Ascending aorta (tissue), 2 donors: ENCODE measurements around the gene TRAPPC2. TPM values are rescaled to one million over a fixed set of nuclear protein-coding genes. Genes with fewer than 3 reads are reported as not detected.
"Not testable (repeated sequence)": the region's sequence is repeated elsewhere in the genome, so short reads cannot be mapped to it uniquely, and the experiment has no call there.

ENCODE experiments used
- DNase-seq, 2 donors: peaks; one replicate each; pipeline ENCODE4 v3.0.0-alpha.2; 2019; ENCODE audit warnings: low spot score in 2 of 2
- H3K27ac ChIP-seq, 2 donors: fragments of 200-600 bp; sonication (generic); one replicate each; pipeline ENCODE4 v1.5.1; 2016 to 2017; ENCODE audit warnings: mild to moderate bottlenecking in 1 of 2
- H3K27me3 ChIP-seq: fragments of 200-600 bp; sonication (generic); one replicate; pipeline ENCODE4 v1.5.1; 2017
- H3K36me3 ChIP-seq, 2 donors: fragments of 200-600 bp; sonication (generic); one replicate each; pipeline ENCODE4 v1.5.1; 2016
- H3K4me1 ChIP-seq, 2 donors: fragments of 200-600 bp; sonication (generic); one replicate each; pipeline ENCODE4 v1.5.1; 2016 to 2017; ENCODE audit warnings: mild to moderate bottlenecking in 1 of 2
- H3K4me3 ChIP-seq, 2 donors: fragments of 200-600 bp; sonication (generic); one replicate each; pipeline ENCODE4 v1.5.1; 2016 to 2017; ENCODE audit warnings: mild to moderate bottlenecking in 1 of 2
- H3K9me3 ChIP-seq, 2 donors: fragments of 200-600 bp; sonication (generic); one replicate each; pipeline ENCODE4 v1.5.1; 2016
- CTCF ChIP-seq, 3 experiments: fragments of 200-600 bp in 2 of 3; fragments of 450-650 bp in 1 of 3; sonication (generic) in 2 of 3; IDR thresholded peaks; one replicate each; pipeline ENCODE4 v1.5.1; 2016 to 2019; ENCODE audit warnings: antibody characterized with exemption in 3 of 3, mild to moderate bottlenecking in 1 of 3, moderate library complexity in 1 of 3
- intact Hi-C: fragments of 100-400 bp; cut with DNase I; formaldehyde crosslinking; loops from one replicate; pipeline ENCODE4 v1.15.1; 2023
- total RNA-seq: library from RNA; depleted of rRNA; stranded (reverse); fragments of >200 nt; gene quantifications from one replicate; pipeline ENCODE4 v1.1.0, GENCODE V29; 2016

Gene TRAPPC2
- total RNA-seq, 1 donor from 2014 or later: 8.0 TPM

- Histone ChIP-seq H3K9me3 (no peaks in the 10 kb centered on the region), H3K27me3 (no peaks in the 10 kb centered on the region), H3K4me3 (peak overlapping the region in 1 of 2 donors; percentile 80), H3K4me1 (peaks cover 0 to 6% of the 10 kb centered on the region in 2 donors), H3K36me3 (peaks cover 0 to 3% of the 10 kb centered on the region in 2 donors), H3K27ac (peak overlapping the region; percentile 38 to 84)
- TF ChIP-seq CTCF (IDR thresholded peaks at IDR 0.05): no peak
- intact Hi-C loops: loop anchor here (5.0 kb wide), 1 partner anchor 760 kb away; no protein-coding TSS in a partner anchor
- DNase-seq: no peak
Observed at GRCh38 chrX:13732246-13733067, 2.0 kb downstream of the TRAPPC2 start.

- not testable (repeated sequence) for H3K27me3 ChIP-seq, H3K9me3 ChIP-seq, DNase-seq, H3K4me3 ChIP-seq, H3K36me3 ChIP-seq, H3K27ac ChIP-seq, H3K4me1 ChIP-seq
- intact Hi-C loops: loop anchor here (5.0 kb wide), 1 partner anchor 758 kb away; no protein-coding TSS in a partner anchor
Observed at GRCh38 chrX:13730523-13730922, 3.9 kb downstream of the TRAPPC2 start.

- H3K4me1 ChIP-seq, H3K27ac ChIP-seq, intact Hi-C loops, DNase-seq, H3K4me3 ChIP-seq, H3K27me3 ChIP-seq, H3K9me3 ChIP-seq, H3K36me3 ChIP-seq: not testable (repeated sequence)
Observed at GRCh38 chrX:13726583-13726982, 7.8 kb downstream of the TRAPPC2 start.

GRCh38 chrX:13724878-13725277 is 9.5 kb downstream of the TRAPPC2 start:
- H3K36me3 ChIP-seq, H3K27ac ChIP-seq, H3K9me3 ChIP-seq, H3K4me1 ChIP-seq, DNase-seq, intact Hi-C loops, H3K27me3 ChIP-seq, H3K4me3 ChIP-seq: not testable (repeated sequence)

GRCh38 chrX:13721819-13722519 is 12.5 kb downstream of the TRAPPC2 start:
- Histone ChIP-seq H3K4me1 (no peaks in the 10 kb centered on the region), H3K27me3 (no peaks in the 10 kb centered on the region), H3K9me3 (no peaks in the 10 kb centered on the region), H3K4me3 (no peak overlapping the region), H3K27ac (no peak overlapping the region), H3K36me3 (peaks cover 0 to 13% of the 10 kb centered on the region in 2 donors)
- TF ChIP-seq CTCF (IDR thresholded peaks at IDR 0.05): no peak
- no peak for DNase-seq
- intact Hi-C loops: no loop called here

- peaks cover 0 to 13% of the 10 kb centered on the region in 2 donors for H3K36me3 ChIP-seq
- no peak overlapping the region for H3K27ac ChIP-seq
- H3K4me1 ChIP-seq: no peaks in the 10 kb centered on the region
- no peaks in the 10 kb centered on the region for H3K9me3 ChIP-seq
- DNase-seq: no peak
- TF ChIP-seq CTCF (IDR thresholded peaks at IDR 0.05): no peak
- H3K4me3 ChIP-seq: no peak overlapping the region
- H3K27me3 ChIP-seq: no peaks in the 10 kb centered on the region
- intact Hi-C loops: no loop called here
Observed at GRCh38 chrX:13721371-13721770, 13.0 kb downstream of the TRAPPC2 start.

GRCh38 chrX:13719192-13719856 is 15.1 kb downstream of the TRAPPC2 start:
- TF ChIP-seq CTCF (IDR thresholded peaks at IDR 0.05): no peak
- Histone ChIP-seq H3K4me1 (no peaks in the 10 kb centered on the region), H3K27me3 (no peaks in the 10 kb centered on the region), H3K27ac (no peak overlapping the region), H3K36me3 (peaks cover 0 to 29% of the 10 kb centered on the region in 2 donors), H3K4me3 (no peak overlapping the region), H3K9me3 (no peaks in the 10 kb centered on the region)
- intact Hi-C loops: no loop called here
- DNase-seq: no peak
